CD4-positive, alpha-beta T cell (primary cell): Measurements from ENCODE around the gene ADAM10. TPM values are rescaled to one million over a fixed set of nuclear protein-coding genes. Genes with fewer than 3 reads are reported as not detected.

ENCODE experiments used
- ATAC-seq: fragments of 200-7000 bp; cut with Tn5 transposase; one replicate; pipeline ENCODE4 v1.10.0; 2022; ENCODE audit warnings: mild to moderate bottlenecking; ENCODE audit not compliant: poor library complexity
- CTCF ChIA-PET: fragments of 350-600 bp; sonication (Branson Sonifier 250); formaldehyde crosslinking; loops from one replicate; lab custom pipeline; 2021; ENCODE audit warnings: antibody characterized with exemption, inconsistent platforms; lab: Charles Lee
- POLR2A ChIA-PET: fragments of 350-600 bp; sonication (Branson Sonifier 250); formaldehyde crosslinking; loops from one replicate; lab custom pipeline; 2021; ENCODE audit warnings: antibody characterized with exemption, inconsistent platforms; lab: Charles Lee
- DNase-seq, 14 experiments: peaks; one replicate each; pipeline ENCODE4 v3.0.0-alpha.2; 2013 to 2020; ENCODE audit warnings: mixed read lengths in 2 of 14
- H3K27ac ChIP-seq, 2 donors: one replicate each; pipeline versions ENCODE4 v1.5.1 to v1.7.0; 2013; ENCODE audit warnings: low read length in 2 of 2, low read depth in 1 of 2, mild to moderate bottlenecking in 1 of 2
- H3K27me3 ChIP-seq, 2 experiments: 1 replicate in 1 of 2; 2 replicates in 1 of 2; pipeline versions ENCODE4 v1.6.1 to v1.7.0; 2013; ENCODE audit warnings: low read length in 2 of 2, control low read depth in 1 of 2, mild to moderate bottlenecking in 1 of 2, moderate library complexity in 1 of 2; ENCODE audit not compliant: insufficient read depth in 2 of 2, control insufficient read depth in 1 of 2
- H3K36me3 ChIP-seq: one replicate; pipeline ENCODE4 v1.6.1; 2013; ENCODE audit warnings: low read length, control low read depth; ENCODE audit not compliant: insufficient read depth
- H3K4me1 ChIP-seq: one replicate; pipeline ENCODE4 v1.6.1; 2013; ENCODE audit warnings: low read length, control low read depth; ENCODE audit not compliant: insufficient read depth
- H3K4me3 ChIP-seq: one replicate; pipeline ENCODE4 v1.5.1; 2013; ENCODE audit warnings: mild to moderate bottlenecking, low read length, moderate library complexity
- H3K9me3 ChIP-seq, 2 experiments: 1 replicate in 1 of 2; 2 replicates in 1 of 2; pipeline versions ENCODE4 v1.6.1 to v1.7.0; 2013; ENCODE audit warnings: low read length in 2 of 2, mild to moderate bottlenecking in 2 of 2, control low read depth in 1 of 2, moderate library complexity in 1 of 2; ENCODE audit not compliant: control insufficient read depth in 1 of 2, insufficient read depth in 1 of 2
- H3K27ac Mint-ChIP-seq: one replicate; pipeline ENCODE4 v1.8.0; 2020; ENCODE audit warnings: mixed read lengths
- H3K27me3 Mint-ChIP-seq: one replicate; pipeline ENCODE4 v1.8.0; 2021; ENCODE audit warnings: mixed read lengths
- H3K36me3 Mint-ChIP-seq: one replicate; pipeline ENCODE4 v1.8.0; 2021; ENCODE audit warnings: low read depth, mixed read lengths
- H3K4me1 Mint-ChIP-seq: one replicate; pipeline ENCODE4 v1.8.0; 2021; ENCODE audit warnings: low read depth, mixed read lengths
- H3K4me3 Mint-ChIP-seq: one replicate; pipeline ENCODE4 v1.8.0; 2020; ENCODE audit warnings: mild to moderate bottlenecking, mixed read lengths
- H3K9me3 Mint-ChIP-seq: one replicate; pipeline ENCODE4 v1.8.0; 2020; ENCODE audit warnings: mixed read lengths
- CTCF ChIP-seq: fragments of 200-600 bp; IDR thresholded peaks from one replicate; pipeline ENCODE4 v1.8.0; 2022; ENCODE audit warnings: antibody characterized with exemption, mild to moderate bottlenecking
- intact Hi-C, 2 experiments: fragments of 100-400 bp; cut with DNase I in 1 of 2; cut with micrococcal nuclease in 1 of 2; formaldehyde crosslinking; loops; one replicate each; pipeline versions ENCODE4 v1.15.1 to v1.9.0; 2023 to 2025; cut with DNase I, micrococcal nuclease
- total RNA-seq, 174 experiments: library from RNA in 2 of 174; stranded (reverse) in 2 of 174; gene quantifications; one replicate each; pipeline ENCODE4 v1.2.3 and lab custom pipeline; 2021 to 2026

Gene ADAM10
- total RNA-seq, 2 experiments from 2014 or later = 70.5 to 80.4 TPM

DNA sequence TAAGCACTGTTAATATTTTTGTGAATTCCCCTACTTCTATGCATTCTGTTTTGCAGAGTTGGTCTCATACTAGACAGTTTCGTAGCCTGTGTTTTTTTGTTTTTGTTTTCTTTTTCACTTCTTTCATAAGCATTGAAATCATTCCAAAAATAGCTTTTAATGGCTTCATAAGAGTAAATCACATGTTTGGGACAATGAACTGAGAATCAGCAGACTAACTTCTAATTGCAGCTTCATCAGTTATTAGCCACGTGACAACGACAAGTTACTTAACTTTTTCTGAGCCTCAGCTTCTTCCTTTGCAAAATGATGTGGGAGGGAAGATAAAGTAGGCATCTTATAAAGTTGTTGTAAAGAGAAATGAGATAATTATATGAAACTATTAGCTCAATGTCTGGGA lies 193.0 kb downstream of the ADAM10 start:
- no peaks in the 10 kb centered on the region for H3K9me3 ChIP-seq
- no peak for DNase-seq
- H3K36me3 Mint-ChIP-seq = no peaks in the 10 kb centered on the region
- ATAC-seq = no peak
- peaks cover 7% of the 10 kb centered on the region for H3K4me1 ChIP-seq
- H3K27me3 Mint-ChIP-seq = no peaks in the 10 kb centered on the region
- H3K4me3 Mint-ChIP-seq = no peak overlapping the region
- peaks cover 7% of the 10 kb centered on the region for H3K4me1 Mint-ChIP-seq
- no peak for TF ChIP-seq CTCF
- ChIA-PET POLR2A (no interaction called here), CTCF (no interaction called here)
- no peak overlapping the region for H3K27ac ChIP-seq
- no peak overlapping the region for H3K27ac Mint-ChIP-seq
- no peak overlapping the region for H3K4me3 ChIP-seq
- no peaks in the 10 kb centered on the region for H3K36me3 ChIP-seq
- H3K27me3 ChIP-seq = no peaks in the 10 kb centered on the region
- H3K9me3 Mint-ChIP-seq = no peaks in the 10 kb centered on the region
- intact Hi-C loops = no loop called here

GRCh38 chr15:58556028-58556361 lies 193.5 kb downstream of the ADAM10 start:
- Histone ChIP-seq H3K4me1 (peaks cover 13% of the 10 kb centered on the region), H3K36me3 (no peaks in the 10 kb centered on the region), H3K9me3 (no peaks in the 10 kb centered on the region), H3K27ac (no peak overlapping the region), H3K27me3 (no peaks in the 10 kb centered on the region), H3K4me3 (no peak overlapping the region)
- no peak for DNase-seq
- Mint-ChIP-seq H3K36me3 (no peaks in the 10 kb centered on the region), H3K4me1 (peaks cover 13% of the 10 kb centered on the region), H3K4me3 (no peak overlapping the region), H3K27ac (no peak overlapping the region), H3K9me3 (no peaks in the 10 kb centered on the region), H3K27me3 (no peaks in the 10 kb centered on the region)
- ATAC-seq = no peak
- ChIA-PET CTCF (no interaction called here), POLR2A (no interaction called here)
- intact Hi-C loops = no loop called here
- no peak for TF ChIP-seq CTCF

DNA sequence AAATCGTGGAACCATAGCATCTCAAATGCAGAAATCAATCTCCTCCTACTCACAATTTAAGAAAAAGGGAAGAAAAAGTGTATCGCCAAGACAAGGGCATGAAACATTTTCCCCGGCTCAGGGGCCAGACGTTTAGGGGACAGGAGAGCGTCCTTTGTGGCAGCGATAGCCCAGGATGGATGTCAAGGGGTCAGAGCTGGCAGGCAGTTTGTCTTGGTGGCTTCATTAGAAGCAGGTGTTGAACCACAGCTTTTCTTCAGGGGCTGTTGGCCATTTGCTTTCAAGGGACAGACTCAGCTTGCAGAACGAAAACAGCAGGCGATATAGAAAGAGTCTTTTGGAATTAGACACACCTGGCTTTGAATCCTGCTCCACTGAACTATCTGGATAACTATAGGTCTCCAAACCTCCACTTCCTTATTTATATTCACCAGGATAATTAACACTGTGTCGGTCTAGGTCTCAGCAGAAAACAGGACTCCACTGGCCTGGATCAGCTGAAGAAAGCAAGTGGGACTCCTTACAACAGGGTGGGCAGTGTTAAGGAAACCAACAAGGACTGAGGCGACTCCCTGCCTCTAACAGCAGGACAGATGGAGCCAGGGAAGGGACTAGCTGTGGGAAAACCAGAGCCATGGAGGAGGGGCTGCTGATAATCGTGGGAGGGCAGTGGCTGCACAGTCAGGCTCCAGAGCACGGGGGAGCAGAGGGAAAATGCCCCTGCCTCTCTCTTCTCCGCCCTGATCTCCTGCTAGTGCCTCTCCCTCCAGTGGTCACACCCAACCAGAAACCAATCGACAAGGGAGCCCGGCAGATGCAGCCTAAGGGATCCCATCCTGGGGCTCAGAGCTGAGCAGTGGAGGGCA lies 194.1 kb downstream of the ADAM10 start:
- DNase-seq (no peak), ATAC-seq (no peak)
- H3K27me3 Mint-ChIP-seq = no peaks in the 10 kb centered on the region
- TF ChIP-seq CTCF = no peak
- no peak overlapping the region for H3K4me3 Mint-ChIP-seq
- intact Hi-C loops = no loop called here
- ChIA-PET POLR2A (no interaction called here), CTCF (no interaction called here)
- H3K4me1 Mint-ChIP-seq = peaks cover 15% of the 10 kb centered on the region
- H3K4me3 ChIP-seq = no peak overlapping the region
- H3K9me3 ChIP-seq = no peaks in the 10 kb centered on the region
- no peak overlapping the region for H3K27ac ChIP-seq
- no peak overlapping the region for H3K27ac Mint-ChIP-seq
- no peaks in the 10 kb centered on the region for H3K9me3 Mint-ChIP-seq
- no peaks in the 10 kb centered on the region for H3K36me3 Mint-ChIP-seq
- H3K36me3 ChIP-seq = no peaks in the 10 kb centered on the region
- H3K27me3 ChIP-seq = no peaks in the 10 kb centered on the region
- H3K4me1 ChIP-seq = peaks cover 16% of the 10 kb centered on the region
